Esophagus muscularis mucosa (tissue), 4 donors: ENCODE measurements around the gene C6orf136.

ENCODE experiments used
- EP300 ChIP-seq: sonication (generic); formaldehyde crosslinking; IDR thresholded peaks from one replicate; pipeline ENCODE4 v1.6.1; 2017; ENCODE audit warnings: antibody characterized with exemption
- POLR2A ChIP-seq: fragments of 450-650 bp; IDR thresholded peaks from one replicate; pipeline ENCODE4 v1.6.1; 2017; ENCODE audit warnings: antibody characterized with exemption, moderate library complexity, mild to moderate bottlenecking, low read depth
- TF ChIP-seq, protein P1 (sequence below), 3 experiments: fragments of 200-600 bp in 2 of 3; fragments of 450-650 bp in 1 of 3; sonication (generic) in 2 of 3; IDR thresholded peaks; one replicate each; pipeline ENCODE4 v1.5.1; 2017 to 2019; ENCODE audit warnings: antibody characterized with exemption in 3 of 3, mild to moderate bottlenecking in 2 of 3, moderate library complexity in 1 of 3

GRCh38 chr6:30615219-30615957 is 31.5 kb upstream of the C6orf136 start:
- TF ChIP-seq EP300: no peak
- TF ChIP-seq POLR2A: no peak
- TF ChIP-seq, protein P1, sequence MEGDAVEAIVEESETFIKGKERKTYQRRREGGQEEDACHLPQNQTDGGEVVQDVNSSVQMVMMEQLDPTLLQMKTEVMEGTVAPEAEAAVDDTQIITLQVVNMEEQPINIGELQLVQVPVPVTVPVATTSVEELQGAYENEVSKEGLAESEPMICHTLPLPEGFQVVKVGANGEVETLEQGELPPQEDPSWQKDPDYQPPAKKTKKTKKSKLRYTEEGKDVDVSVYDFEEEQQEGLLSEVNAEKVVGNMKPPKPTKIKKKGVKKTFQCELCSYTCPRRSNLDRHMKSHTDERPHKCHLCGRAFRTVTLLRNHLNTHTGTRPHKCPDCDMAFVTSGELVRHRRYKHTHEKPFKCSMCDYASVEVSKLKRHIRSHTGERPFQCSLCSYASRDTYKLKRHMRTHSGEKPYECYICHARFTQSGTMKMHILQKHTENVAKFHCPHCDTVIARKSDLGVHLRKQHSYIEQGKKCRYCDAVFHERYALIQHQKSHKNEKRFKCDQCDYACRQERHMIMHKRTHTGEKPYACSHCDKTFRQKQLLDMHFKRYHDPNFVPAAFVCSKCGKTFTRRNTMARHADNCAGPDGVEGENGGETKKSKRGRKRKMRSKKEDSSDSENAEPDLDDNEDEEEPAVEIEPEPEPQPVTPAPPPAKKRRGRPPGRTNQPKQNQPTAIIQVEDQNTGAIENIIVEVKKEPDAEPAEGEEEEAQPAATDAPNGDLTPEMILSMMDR (IDR thresholded peaks at IDR 0.05): no peak
